Measurements from ENCODE around the gene DENND1C.

DNA sequence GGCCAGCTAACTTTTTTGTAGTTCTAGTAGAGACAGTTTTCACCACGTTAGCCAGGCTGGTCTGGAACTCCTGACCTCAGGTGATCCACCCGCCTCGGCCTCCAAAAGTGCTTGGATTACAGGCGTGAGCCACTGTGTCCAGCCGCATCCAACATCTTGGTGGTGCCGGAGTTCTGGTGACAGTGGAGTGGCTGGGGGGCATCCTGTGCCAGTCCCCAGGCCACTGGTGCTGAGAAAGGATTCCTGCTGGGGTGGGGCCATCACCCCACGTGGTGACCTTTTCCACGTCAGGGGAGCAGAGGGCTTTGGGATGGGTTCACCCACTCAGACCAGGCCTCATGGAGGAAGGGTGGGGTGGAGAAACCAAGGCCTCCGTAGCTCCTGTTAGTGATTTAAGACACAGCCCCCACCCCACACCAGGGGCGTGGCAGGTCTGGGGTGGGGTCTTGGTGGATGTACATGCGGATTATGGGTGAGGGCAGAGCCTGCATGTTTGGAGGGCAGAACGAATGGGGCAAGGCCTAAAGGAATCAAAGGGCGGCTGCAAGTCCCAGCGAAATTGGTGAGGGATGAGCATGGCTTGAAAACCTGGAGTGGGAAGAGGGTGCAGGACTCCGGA is 33.4 kb upstream of the DENND1C start:
- TF ChIP-seq EZH2 (IDR thresholded peaks at IDR 0.05; ENCODE audit: low read depth), result no peak
- TF ChIP-seq, protein P1, sequence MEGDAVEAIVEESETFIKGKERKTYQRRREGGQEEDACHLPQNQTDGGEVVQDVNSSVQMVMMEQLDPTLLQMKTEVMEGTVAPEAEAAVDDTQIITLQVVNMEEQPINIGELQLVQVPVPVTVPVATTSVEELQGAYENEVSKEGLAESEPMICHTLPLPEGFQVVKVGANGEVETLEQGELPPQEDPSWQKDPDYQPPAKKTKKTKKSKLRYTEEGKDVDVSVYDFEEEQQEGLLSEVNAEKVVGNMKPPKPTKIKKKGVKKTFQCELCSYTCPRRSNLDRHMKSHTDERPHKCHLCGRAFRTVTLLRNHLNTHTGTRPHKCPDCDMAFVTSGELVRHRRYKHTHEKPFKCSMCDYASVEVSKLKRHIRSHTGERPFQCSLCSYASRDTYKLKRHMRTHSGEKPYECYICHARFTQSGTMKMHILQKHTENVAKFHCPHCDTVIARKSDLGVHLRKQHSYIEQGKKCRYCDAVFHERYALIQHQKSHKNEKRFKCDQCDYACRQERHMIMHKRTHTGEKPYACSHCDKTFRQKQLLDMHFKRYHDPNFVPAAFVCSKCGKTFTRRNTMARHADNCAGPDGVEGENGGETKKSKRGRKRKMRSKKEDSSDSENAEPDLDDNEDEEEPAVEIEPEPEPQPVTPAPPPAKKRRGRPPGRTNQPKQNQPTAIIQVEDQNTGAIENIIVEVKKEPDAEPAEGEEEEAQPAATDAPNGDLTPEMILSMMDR (conservative IDR thresholded peaks at IDR 0.05), result no peak

Data from PC-9 (cell line).